A172 (cell line): ENCODE results near the gene RGS7. TPM values are rescaled to one million over a fixed set of nuclear protein-coding genes. Genes with fewer than 3 reads are reported as not detected.
A peak's percentile ranks its signal among the peaks of the same experiment; 100 is the strongest.

Experiments used
- DNase-seq: peaks from one replicate; pipeline ENCODE4 v3.0.0-alpha.2; 2015; ENCODE audit warnings: low spot score
- total RNA-seq: library from RNA; depleted of rRNA; stranded (reverse); fragments of >200 nt; shearing (Covaris generic); gene quantifications from 2 replicates; pipeline ENCODE4 v1.2.3, GENCODE V29; 2014

Gene RGS7
- total RNA-seq, 1 experiment from 2014 or later, result 16.5 TPM

GRCh38 chr1:240831922-240832321 lies 525.1 kb downstream of the RGS7 start:
- peak; percentile 27 for DNase-seq

GRCh38 chr1:240831191-240831631 lies 525.8 kb downstream of the RGS7 start:
- peak; percentile 97 for DNase-seq

- no peak for DNase-seq
These were observed 527.5 kb downstream of the RGS7 start for GRCh38 chr1:240829487-240829886.

GRCh38 chr1:240827786-240828185 lies 529.2 kb downstream of the RGS7 start:
- no peak for DNase-seq

- DNase-seq, result no peak
These were observed 532.8 kb downstream of the RGS7 start for GRCh38 chr1:240824238-240824637.

- DNase-seq, result no peak
These were observed 533.6 kb downstream of the RGS7 start for GRCh38 chr1:240823357-240823756.

GRCh38 chr1:240821925-240822324 lies 535.1 kb downstream of the RGS7 start:
- no peak for DNase-seq

- no peak for DNase-seq
These were observed 536.2 kb downstream of the RGS7 start for GRCh38 chr1:240820816-240821215.

GRCh38 chr1:240816472-240816871 lies 540.5 kb downstream of the RGS7 start:
- DNase-seq, result no peak

GRCh38 chr1:240813720-240814119 lies 543.3 kb downstream of the RGS7 start:
- no peak for DNase-seq

- DNase-seq, result no peak
These were observed 545.7 kb downstream of the RGS7 start for GRCh38 chr1:240811256-240811655.

- DNase-seq, result no peak
These were observed 548.6 kb downstream of the RGS7 start for GRCh38 chr1:240808381-240808780.

- DNase-seq, result no peak
These were observed 550.7 kb downstream of the RGS7 start for GRCh38 chr1:240806200-240806745.

GRCh38 chr1:240804475-240804874 lies 552.5 kb downstream of the RGS7 start:
- peak; percentile 80 for DNase-seq

GRCh38 chr1:240803151-240803550 lies 553.9 kb downstream of the RGS7 start:
- DNase-seq, result peak; percentile 89

GRCh38 chr1:240802271-240802670 lies 554.7 kb downstream of the RGS7 start:
- no peak for DNase-seq

GRCh38 chr1:240801442-240801841 lies 555.6 kb downstream of the RGS7 start:
- no peak for DNase-seq

GRCh38 chr1:240800291-240800690 lies 556.7 kb downstream of the RGS7 start:
- no peak for DNase-seq

- DNase-seq, result peak; percentile 93
These were observed 560.0 kb downstream of the RGS7 start for GRCh38 chr1:240797050-240797449.

- DNase-seq, result no peak
These were observed 562.8 kb downstream of the RGS7 start for GRCh38 chr1:240794046-240794843.

- no peak for DNase-seq
These were observed 564.0 kb downstream of the RGS7 start for GRCh38 chr1:240792915-240793529.

- no peak for DNase-seq
These were observed 566.1 kb downstream of the RGS7 start for GRCh38 chr1:240790856-240791255.

GRCh38 chr1:240786880-240787279 lies 570.1 kb downstream of the RGS7 start:
- DNase-seq, result no peak
